Stimulated activated CD8-positive, alpha-beta memory T cell treated with anti-CD3 and anti-CD28 coated beads, Interleukin-12 subunit alpha, Interleukin-12 subunit beta, amount 100 ng/mL, for 4 hours (primary cell): ENCODE measurements around the gene S100A13.

ENCODE experiments used
- DNase-seq: peaks from one replicate; pipeline ENCODE4 v3.0.0-alpha.2; 2020; ENCODE audit warnings: low read depth

Gene S100A13

DNA sequence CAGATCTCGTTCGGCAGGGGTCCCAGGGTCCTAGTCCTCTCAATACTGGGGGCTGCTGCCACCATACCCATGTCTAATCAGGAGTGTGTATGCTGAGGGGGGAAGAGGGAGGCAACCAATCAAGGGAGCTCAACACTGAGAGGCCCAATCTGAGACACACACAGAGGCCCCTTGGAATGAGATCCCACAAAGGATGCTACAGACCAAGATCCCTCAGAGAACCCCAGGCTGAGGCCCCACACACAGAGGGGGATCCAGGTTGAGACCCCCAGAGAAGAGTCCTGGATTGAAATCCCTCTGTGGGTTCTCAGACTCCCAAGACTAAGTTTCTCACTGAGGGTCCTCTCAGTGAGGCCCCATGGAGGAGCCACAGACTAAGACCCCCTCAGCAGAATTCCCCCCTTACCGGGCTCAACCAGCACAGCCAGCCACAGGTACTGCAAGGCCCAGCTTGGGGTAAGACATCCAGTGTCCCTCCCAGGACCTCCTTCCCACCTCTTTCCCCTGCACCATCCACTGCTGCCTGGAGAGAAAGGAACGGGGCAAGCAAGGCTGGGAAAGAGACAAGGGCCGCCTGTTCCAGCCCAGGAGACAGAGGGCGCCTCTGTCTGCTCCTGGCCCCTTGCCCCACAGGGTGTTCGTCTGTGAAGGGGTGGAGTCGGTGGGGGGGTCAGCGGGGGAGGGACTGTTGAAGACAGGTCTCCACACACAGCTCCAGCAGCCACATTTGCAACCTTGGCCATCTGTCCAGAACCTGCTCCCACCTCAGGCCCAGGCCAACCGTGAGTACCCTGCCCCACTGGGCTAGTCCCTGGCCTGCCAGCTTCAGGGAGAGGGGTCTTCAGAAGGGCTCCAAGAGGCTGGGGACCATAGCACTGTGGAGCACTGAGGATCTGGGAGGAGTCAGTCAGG, 666 bp upstream of the S100A13 start, which contains the start of gene S100A1:
TSS of gene S100A1 (plus strand) at position 720 of the 912 bp plus-strand sequence. CDS start 2,088 bp downstream, outside the sequence.
- DNase-seq = no peak

DNA sequence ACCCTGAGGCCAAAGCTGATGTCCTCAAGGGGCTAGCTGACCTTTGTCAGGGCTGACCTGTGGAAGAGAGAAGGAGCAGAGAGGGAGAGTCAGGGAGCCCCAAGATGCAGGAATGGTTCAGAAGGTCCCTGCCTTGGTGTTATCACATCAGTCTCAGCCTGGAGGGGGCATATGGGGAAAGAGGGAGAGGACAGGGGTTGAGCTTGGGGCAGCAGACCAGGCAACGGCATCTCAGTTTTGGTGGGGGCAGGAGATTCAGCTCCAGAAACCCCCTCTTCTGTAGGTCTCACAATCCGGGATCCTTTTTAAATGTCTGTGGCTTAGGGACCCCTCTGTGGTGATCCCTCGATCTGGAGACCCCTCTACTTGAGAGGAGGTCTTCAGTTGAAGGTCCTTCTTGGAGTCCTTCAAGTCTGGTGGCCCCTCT, 815 bp downstream of the S100A13 start:
- no peak for DNase-seq

DNA sequence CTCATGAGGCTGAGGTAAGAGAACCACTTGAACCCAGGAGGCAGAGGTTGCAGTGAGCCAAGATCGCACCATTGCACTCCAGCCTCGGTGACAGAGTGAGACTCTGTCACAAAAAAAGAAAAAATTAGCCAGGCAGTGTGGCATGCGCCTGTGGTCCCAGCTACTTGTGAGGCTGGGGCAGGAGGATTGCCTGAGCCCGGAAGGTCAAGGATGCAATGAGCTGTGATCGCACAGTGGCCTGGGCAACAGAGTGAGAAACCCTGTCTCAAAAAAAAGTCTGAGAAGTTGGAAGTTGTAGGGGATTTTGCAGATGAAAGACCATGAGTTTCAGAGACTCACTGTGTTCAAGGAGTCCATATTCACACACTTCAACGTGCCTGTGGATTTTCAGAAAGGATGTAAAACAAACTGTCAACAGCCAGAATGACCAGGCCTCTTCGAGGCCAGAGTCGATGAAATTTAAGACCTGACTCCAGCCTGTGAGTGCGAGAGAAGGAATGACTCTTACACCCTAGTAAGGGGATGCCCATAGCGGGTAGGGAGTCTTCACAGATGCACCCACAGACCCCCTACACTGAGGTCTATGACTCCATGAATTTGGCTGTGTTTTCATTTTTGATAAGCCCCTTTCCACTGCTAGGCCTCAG, 2.2 kb downstream of the S100A13 start:
- DNase-seq = no peak

DNA sequence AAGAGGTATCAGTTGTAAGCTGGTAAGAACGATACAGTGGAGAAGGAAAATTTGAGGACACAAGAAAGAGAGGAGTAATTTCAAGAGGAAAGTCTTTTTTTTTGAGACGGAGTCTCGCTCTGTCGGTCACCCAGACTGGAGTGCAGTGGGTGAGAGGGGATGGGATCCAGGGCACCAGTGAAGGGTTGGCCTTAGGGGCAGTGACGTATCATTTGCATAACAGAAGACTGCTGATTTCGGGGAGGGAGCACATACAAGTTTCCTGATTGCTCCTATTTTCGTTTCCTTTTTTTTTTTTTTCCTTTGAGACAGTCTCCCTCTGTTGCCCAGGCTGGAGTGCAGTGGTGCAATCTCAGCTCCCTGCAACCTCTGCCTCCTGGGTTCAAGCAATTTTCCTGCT, 4.2 kb downstream of the S100A13 start:
- no peak for DNase-seq

DNA sequence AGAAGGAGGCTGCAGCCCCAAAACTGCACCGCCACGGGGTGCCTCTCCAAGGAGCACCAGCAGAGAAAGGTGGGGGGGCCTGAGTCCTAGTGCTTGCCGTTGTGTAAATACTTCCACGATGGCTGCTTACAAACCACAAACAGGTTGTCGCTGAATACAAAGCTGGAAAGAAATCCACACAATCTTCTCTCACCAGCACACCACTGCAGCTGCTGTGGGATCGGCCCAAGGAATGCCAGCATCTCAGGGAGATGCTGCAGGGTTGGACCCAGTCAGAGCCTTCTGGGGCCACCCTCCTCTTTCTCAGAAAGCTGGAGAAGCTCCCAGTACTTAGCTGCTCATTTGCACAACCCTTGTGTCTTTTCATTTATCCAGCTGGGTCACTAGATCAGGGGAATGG, 8.1 kb downstream of the S100A13 start:
- DNase-seq = no peak

DNA sequence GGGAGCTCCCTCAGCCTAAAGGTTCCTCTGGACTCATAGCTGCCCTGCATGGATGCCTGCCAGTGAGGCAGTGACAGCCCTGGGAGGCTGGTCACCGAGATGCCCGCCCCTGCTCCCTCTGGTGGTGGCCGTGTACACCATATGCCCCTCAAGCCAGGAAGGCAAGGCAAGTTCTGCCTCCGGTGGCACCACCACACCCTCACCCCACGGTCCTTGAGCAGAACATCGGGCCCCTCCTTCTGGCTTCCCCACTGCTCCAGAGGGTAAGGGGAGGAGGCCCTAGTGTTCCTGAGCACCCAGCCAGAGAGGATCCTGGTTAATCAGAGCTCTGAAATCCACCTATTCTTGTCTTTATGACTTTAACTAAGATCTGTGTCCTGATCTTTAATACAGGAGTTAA, 9.6 kb downstream of the S100A13 start:
- DNase-seq = peak; percentile 53

DNA sequence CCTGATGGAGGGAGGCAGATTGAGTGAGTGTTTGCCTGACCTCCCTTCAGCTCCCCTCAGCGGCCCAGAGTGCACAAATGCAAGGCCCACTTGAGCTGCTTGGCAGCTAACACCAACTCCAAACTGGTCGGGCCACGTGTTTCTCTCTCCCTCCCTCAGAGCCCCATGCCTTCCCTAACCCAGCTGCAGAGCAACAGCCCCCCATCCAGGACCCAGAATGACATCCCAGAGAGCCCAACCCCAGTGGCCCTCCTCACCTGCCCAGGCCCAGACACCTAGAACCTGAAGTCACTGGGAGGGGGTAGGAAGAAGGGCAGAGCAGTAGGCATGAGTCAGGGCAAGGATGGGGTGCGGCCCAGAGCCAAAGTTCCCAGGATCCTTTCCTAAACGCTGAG, 10.4 kb downstream of the S100A13 start:
- no peak for DNase-seq

DNA sequence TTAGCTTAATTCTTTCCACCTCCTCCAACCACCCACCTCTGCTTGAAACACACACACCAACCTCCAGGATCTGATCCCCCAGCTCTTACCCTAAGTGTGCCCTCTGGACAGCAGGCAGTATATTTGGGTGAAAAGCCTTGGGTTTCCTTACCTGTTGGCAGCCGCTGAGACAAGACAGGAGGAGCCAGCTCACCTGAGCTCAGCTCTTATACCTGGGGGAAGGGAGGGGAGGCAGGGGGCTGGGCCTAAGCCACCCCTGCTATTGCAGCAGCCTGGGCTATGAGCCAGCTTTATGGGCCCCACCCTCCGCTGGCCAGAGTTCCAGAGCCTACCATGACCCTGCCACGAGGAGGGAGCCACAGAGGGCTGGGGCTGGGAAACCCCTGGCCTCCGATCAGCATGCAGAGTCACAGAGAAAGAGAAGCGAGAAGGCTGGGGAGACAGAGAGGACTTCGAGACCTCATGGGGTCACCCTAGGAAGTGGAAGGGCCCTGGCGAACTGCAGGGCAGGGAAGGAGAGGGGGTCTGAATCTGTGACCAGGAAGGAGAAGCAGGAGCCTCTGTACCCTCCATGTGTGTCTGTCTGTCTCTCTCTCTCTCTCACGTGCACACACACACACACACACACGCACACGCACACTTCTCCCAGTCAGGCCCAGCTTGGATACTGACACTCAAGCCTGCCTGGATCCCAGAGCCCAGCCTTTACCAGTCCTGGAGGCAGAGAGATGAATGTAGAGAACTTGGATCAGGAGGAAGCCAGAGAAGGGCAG, 11.0 kb downstream of the S100A13 start, which contains the start of gene S100A14:
TSS of gene S100A14 (minus strand) at position 182 of the 773 bp plus-strand sequence. CDS start 467 bp downstream, outside the sequence.
- DNase-seq = no peak

DNA sequence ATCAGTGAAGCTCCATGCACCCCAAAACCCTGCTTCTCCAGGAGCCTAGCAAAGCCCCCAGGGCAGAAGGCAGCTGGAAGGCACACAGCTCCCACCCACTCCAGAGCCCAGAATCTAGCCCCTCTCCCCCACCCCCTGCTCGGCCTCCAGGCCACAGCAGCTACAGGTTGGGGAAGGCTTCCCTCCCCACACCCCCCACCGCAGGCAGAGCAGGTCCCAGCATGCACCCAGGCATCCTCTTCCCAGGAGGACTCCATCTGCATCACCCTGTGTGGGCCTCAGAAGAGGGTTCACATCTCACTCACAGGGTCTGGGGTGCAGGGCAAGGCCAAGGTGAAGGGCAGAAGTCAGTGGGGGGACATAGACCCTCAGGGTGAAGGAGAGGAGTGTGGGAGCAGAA, 11.9 kb downstream of the S100A13 start:
- no peak for DNase-seq

DNA sequence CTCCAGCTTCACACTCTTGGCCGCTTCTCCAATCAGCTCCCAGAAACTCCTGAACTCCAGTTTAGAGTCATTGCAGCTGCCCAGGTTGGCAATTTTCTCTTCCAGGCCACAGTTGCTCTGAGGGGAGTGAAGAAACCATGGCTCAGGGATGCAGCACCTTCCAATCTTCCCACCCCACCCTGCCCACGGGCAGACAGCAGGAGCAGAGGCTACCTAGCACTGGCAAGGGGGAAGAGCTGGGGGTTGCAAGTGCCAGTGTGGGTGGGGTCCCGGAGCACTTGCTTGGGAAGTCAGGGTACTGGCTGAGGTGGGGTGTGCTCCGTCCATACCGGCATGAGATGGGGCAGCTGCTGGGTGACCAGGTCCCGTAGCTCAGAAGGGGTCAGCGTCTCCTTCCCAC, 12.4 kb downstream of the S100A13 start:
- DNase-seq = no peak

DNA sequence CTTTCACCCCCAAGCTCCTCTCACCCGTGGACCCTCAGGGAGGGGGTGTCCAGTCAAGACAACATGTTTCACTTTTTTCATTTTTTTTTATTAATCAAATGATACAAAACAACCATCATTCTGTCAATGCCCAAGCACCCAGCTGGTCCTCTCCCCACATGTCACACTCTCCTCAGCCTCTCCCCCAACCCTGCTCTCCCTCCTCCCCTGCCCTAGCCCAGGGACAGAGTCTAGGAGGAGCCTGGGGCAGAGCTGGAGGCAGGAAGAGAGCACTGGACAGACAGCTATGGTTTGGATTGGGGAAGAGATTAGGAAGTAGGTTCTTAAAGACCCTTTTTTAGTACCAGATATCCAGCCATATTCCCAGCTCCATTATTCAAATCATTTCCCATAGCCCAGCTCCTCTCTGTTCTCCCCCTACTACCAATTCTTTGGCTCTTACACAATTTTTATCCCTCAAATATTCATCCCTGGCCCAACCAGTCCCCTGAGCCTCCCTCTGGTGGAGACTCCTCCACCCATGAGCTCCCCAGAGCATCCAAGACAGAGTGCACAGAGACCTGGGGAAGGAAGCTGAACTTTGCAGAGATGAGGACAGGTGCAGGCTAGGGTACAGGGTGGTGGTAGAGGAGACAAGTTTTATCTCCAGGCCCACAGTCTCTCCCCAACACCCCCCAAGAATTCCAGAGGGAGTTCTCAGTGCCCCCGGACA, 13.0 kb downstream of the S100A13 start:
- DNase-seq = no peak

DNA sequence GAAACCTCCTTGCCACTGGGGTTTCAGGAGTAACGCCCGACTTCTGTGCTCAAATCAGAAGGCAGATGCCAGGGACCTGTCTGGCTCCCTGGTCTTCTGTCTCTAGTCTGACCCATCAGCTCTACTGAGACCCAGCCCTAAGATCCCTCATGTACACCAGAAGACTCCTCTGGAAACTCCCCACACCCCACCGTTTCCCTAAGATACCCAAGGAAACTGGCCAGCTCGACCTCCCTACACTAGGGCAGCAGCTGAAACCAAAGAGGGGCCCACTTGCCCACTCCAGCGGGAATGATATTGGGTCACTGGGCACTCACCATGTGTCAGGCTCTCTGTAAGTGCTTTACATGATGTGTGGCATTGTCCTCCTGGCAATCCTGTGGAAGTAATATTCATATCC, 13.9 kb downstream of the S100A13 start:
- no peak for DNase-seq

DNA sequence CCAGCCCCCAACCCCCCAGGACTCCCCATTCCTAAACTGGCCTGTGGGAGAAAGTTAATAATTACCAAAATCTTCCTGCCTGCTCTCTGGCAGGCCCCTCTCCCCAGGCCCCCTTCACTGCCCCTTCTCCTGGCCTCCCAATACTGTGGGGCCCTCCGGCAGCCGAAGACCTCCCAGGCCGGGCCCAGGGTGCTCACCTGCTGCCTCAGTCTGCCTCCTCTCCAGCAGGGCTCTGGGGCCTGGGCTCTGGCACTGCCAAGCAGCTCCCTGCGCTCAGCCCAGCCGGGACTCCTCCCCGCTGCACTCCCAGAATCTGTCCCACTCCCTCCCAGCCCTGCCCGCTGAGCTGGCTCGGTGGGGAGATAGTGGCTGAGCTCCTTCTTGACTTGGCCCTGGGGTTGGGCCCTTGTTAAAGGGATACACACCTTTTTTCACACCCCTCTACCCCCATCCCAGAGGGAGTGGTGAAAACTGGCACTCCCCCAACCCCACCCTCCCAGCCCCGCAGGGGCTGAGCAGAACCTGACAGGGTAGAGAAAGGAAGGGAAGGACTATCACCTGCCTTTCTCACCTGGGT, 14.5 kb downstream of the S100A13 start, which contains the start of gene S100A16:
TSS of gene S100A16 (minus strand) at position 383 of the 577 bp plus-strand sequence. CDS start 4,986 bp downstream, outside the sequence.
- no peak for DNase-seq

DNA sequence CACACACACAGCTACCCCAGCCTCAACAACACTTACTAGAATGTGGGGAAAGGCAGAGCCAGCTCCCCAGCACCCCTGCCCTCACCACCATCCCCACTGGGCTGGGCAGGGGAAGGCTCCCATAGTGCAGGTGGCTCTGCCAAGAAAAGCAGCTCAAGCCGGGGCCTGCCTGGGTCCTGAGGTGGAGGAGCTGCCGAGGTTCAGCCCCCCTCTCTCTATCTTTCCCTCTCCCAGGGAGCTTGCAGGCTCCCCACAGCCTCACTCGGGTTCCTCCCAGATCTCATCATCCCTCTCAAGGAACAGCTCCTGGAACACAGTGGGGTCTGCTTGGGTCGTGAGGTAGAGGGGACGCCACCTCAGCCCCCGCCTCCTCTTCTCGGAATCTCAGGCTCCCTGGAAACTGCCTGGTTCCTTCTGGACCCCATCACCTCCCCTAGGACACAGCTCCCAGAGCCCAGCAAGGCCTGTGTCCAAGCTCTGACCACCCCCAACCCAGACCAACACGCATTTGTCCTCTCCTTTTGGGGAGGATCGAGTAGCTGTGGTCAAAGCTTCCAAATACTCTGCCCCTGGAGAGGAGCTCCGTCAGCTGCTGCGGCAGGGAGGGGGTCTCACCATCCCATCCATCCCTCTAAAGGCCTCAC, 15.1 kb downstream of the S100A13 start:
- DNase-seq = no peak

DNA sequence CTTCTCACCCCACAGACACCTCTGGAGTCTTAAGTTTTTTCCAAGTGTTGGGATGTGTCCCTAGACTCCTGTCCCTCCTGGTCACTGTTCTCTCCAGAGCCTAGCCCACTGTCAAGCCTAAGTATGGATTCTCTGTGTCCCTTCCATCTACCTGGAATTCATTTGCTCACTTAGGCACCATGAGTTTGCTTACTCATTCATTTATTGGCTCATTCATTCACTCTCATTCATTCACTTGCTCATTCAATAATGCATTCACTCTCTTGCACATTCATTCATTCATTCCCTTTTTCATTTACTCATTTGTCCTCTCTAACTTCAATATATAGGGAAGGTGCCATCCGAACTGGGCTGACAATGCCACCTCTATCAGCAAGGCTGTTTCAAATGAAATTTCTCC, 15.9 kb downstream of the S100A13 start:
- no peak for DNase-seq

DNA sequence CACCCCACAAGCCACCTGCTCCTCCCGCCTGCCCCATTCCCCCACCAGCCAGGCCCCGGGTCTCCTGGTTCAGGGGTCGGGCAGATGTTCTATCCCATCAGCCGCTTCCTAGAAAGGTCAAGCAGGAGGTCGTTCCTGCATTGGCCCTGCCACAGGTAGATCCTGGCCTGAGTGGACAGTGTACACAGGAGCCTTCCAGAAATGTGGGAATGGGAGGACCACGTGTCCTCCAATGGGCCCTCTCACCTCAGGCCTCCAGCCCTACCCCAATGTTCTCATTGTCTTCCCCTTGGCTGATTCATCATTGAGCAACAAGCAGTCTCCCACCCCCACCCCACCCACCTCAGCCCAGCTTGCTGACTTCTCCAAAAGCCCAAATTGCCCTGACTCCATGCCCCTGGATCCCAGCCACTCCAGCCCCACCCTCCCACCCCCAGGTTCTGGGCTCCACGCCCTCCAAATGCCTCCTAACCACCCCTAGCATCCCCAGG, 16.4 kb downstream of the S100A13 start:
- DNase-seq = no peak

DNA sequence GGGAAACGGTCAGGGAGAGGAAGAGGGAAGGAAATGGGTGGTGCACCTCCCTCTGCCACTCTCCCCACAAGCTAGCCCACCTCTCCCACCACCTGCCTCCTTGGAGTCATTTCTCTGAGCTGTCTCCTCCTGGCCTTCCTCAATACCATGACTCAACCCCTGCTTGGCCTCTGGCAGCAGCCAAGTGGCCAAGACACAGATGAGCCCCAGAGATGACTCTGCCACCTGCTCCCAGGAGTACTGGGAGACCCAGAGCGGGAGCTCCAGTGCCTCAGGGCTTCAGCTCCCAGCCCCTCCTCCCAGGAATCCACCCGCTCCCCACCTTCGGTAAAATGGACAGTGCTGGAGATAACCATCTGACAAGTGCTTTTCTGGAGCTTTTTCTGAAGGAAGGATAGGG, 17.0 kb downstream of the S100A13 start:
- DNase-seq = no peak

DNA sequence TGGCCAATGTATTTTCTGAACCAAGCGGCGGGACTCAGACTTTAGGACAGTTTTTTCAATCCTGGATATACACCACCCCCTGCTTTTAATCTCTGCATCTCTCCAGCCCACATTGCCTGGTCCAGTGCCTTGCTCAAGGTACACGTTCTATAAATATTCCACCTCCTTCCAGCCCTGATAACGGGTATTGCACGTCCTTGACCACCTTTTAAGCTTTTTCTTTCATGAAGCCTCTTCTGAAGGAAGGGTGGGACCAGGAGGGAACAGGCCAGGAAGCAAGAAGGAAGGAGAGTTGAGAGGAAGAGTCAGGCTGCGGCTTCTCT, 17.8 kb downstream of the S100A13 start:
- DNase-seq = no peak

DNA sequence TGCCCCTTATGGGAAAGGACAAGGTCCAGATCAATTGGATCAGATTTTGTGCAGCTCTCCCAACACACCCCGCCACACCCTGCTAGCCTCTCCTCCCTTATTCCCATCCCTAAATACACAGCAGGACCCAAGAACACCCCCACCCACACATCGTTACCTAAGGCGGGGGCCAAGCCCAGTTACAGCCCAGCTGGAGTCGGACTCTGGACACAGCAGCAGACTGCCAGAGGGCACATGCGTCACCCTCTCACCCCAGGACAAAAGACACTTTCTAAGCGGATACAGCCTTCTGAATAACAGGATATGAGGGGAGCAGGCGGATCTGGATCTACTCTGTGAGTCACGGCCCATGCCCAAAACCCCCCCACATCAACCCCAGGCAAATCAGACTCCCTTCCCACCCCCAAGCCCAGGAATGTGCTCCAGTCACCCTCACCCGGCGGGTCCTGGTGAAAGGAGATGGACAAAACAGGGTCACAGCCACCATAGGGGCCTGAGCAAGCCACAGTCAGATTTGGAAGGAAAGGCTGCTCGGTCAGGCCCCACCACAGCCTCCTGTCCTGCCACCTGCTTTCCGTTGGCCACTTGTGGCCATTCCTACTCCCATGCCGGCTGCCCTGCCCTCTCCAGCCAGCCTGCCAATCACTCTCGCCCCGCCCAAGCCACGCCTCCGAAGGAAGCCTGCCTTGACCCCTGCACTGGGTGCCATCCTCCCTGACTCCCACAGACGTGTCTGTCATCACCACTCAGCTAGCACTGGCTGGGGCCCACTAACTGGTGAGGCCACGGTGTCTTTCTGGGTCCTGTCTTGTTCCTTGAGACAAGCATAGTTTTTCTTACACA, 18.3 kb downstream of the S100A13 start:
- no peak for DNase-seq
